H1 (cell line): ENCODE results near the gene NEDD4L. TPM values are rescaled to one million over a fixed set of nuclear protein-coding genes. Genes with fewer than 3 reads are reported as not detected.

ENCODE experiments used
- CTCF ChIA-PET: fragments of 300-600 bp; sonication (Branson Sonifier 250); formaldehyde crosslinking; loops from one replicate; lab custom pipeline; 2021; ENCODE audit not compliant: partially characterized antibody; lab: Charles Lee
- POLR2A ChIA-PET: fragments of 300-600 bp; sonication (Branson Sonifier 250); formaldehyde crosslinking; loops from one replicate; lab custom pipeline; 2021; ENCODE audit warnings: inconsistent platforms; ENCODE audit not compliant: partially characterized antibody; lab: Charles Lee
- DNase-seq, 2 experiments: peaks; one replicate each; pipeline versions ENCODE4 v3.0.0 to v3.0.0-alpha.2; 2010 to 2022; ENCODE audit warnings: low spot score in 2 of 2, low read depth in 1 of 2, mixed read lengths in 1 of 2
- FAIRE-seq: peaks from 2 replicates; lab custom pipeline; 2011; peaks lifted over from hg19 to GRCh38; lab: Jason Lieb, UNC
- H2AFZ ChIP-seq: 2 replicates; pipeline ENCODE4 v1.8.1; 2012; ENCODE audit warnings: low read length, inconsistent platforms
- H2AK5ac ChIP-seq: 2 replicates; pipeline ENCODE4 v1.6.1; 2013; ENCODE audit warnings: low read depth, low read length
- H2BK120ac ChIP-seq: replicated peaks from 2 replicates; pipeline ENCODE3; 2013; ENCODE audit warnings: low read depth, low read length, inconsistent platforms
- H2BK12ac ChIP-seq: 2 replicates; pipeline ENCODE4 v1.6.1; 2013; ENCODE audit warnings: low read depth, low read length
- H2BK15ac ChIP-seq: 2 replicates; pipeline ENCODE4 v1.6.1; 2013; ENCODE audit warnings: low read length
- H2BK20ac ChIP-seq: 2 replicates; pipeline ENCODE4 v1.6.1; 2013; ENCODE audit warnings: low read length
- H2BK5ac ChIP-seq: 2 replicates; pipeline ENCODE4 v1.6.1; 2013; ENCODE audit warnings: low read depth, low read length
- H3K14ac ChIP-seq: 2 replicates; pipeline ENCODE4 v1.6.1; 2013; ENCODE audit warnings: inconsistent platforms; ENCODE audit not compliant: insufficient read length
- H3K18ac ChIP-seq: 2 replicates; pipeline ENCODE4 v1.6.1; 2013; ENCODE audit warnings: low read length; ENCODE audit errors: extremely low read depth
- H3K23ac ChIP-seq: 2 replicates; pipeline ENCODE4 v1.6.1; 2013; ENCODE audit warnings: inconsistent platforms; ENCODE audit not compliant: insufficient read length
- H3K23me2 ChIP-seq: 2 replicates; pipeline ENCODE4 v1.6.1; 2013; ENCODE audit warnings: low read depth, low read length
- H3K27ac ChIP-seq: 2 replicates; pipeline ENCODE4 v1.6.1; 2011; ENCODE audit warnings: low read depth, low read length, inconsistent platforms
- H3K27me3 ChIP-seq, 4 experiments: replicated peaks in 1 of 4; 1 replicate in 1 of 4; 2 replicates in 3 of 4; pipeline versions ENCODE4 v1.6.1 to v1.8.1; 2011 to 2013; ENCODE audit warnings: low read length in 3 of 4, mild to moderate bottlenecking in 3 of 4, inconsistent platforms in 2 of 4, mixed read lengths in 2 of 4, moderate library complexity in 1 of 4; ENCODE audit not compliant: control insufficient read depth in 3 of 4, insufficient read depth in 3 of 4; ENCODE audit errors: extremely low read depth in 1 of 4
- H3K36me3 ChIP-seq, 4 experiments: 2 replicates each; pipeline versions ENCODE4 v1.6.1 to v1.8.1; 2011 to 2013; ENCODE audit warnings: mild to moderate bottlenecking in 4 of 4, low read length in 3 of 4, moderate library complexity in 2 of 4, control low read depth in 1 of 4, inconsistent platforms in 1 of 4; ENCODE audit not compliant: insufficient read depth in 4 of 4, control insufficient read depth in 2 of 4
- H3K4ac ChIP-seq: replicated peaks from 2 replicates; pipeline ENCODE3; 2013; ENCODE audit warnings: low read length, low read depth, mixed read lengths, inconsistent platforms; ENCODE audit not compliant: insufficient read length
- H3K4me1 ChIP-seq, 4 experiments: replicated peaks in 1 of 4; 1 replicate in 1 of 4; 2 replicates in 3 of 4; pipeline versions ENCODE4 v1.6.1 to v1.8.1; 2011 to 2013; ENCODE audit warnings: low read length in 3 of 4, inconsistent platforms in 2 of 4, mixed read lengths in 1 of 4; ENCODE audit not compliant: insufficient read depth in 4 of 4, control insufficient read depth in 3 of 4
- H3K4me2 ChIP-seq, 2 experiments: 2 replicates each; pipeline versions ENCODE4 v1.6.1 to v1.8.1; 2011 to 2013; ENCODE audit warnings: low read depth in 2 of 2, low read length in 2 of 2, control low read depth in 1 of 2, inconsistent platforms in 1 of 2, mild to moderate bottlenecking in 1 of 2; ENCODE audit not compliant: insufficient read depth in 1 of 2
- H3K4me3 ChIP-seq, 4 experiments: fragments of 200-600, 300-600 bp in 1 of 4; sonication (generic), shearing (Covaris generic), sonication (Bioruptor Twin) in 1 of 4; 2 replicates each; pipeline versions ENCODE4 v1.5.1 to v1.8.1; 2011 to 2016; ENCODE audit warnings: low read length in 4 of 4, low read depth in 3 of 4, control low read depth in 2 of 4, inconsistent platforms in 2 of 4, mild to moderate bottlenecking in 2 of 4, mixed read lengths in 1 of 4, moderate library complexity in 1 of 4; ENCODE audit not compliant: insufficient read depth in 2 of 4; ENCODE audit errors: extremely low read depth in 1 of 4
- H3K56ac ChIP-seq: replicated peaks from 2 replicates; pipeline ENCODE3; 2013; ENCODE audit warnings: low read depth, mild to moderate bottlenecking, mixed read lengths, low read length, inconsistent platforms; ENCODE audit not compliant: insufficient read length
- H3K79me1 ChIP-seq: 2 replicates; pipeline ENCODE4 v1.6.1; 2013; ENCODE audit warnings: low read depth, low read length, control low read depth
- H3K79me2 ChIP-seq, 2 experiments: 2 replicates each; pipeline versions ENCODE4 v1.6.1 to v1.8.1; 2012 to 2013; ENCODE audit warnings: low read length in 2 of 2, mild to moderate bottlenecking in 2 of 2, inconsistent platforms in 1 of 2; ENCODE audit not compliant: insufficient read depth in 2 of 2, control insufficient read depth in 1 of 2
- H3K9ac ChIP-seq, 4 experiments: replicated peaks in 1 of 4; 1 replicate in 1 of 4; 2 replicates in 3 of 4; pipeline versions ENCODE4 v1.6.1 to v1.8.1; 2011 to 2013; ENCODE audit warnings: low read depth in 3 of 4, low read length in 3 of 4, control low read depth in 2 of 4, mild to moderate bottlenecking in 2 of 4, moderate library complexity in 2 of 4, inconsistent platforms in 1 of 4; ENCODE audit errors: extremely low read depth in 1 of 4
- H3K9me3 ChIP-seq, 2 experiments: 2 replicates each; pipeline versions ENCODE4 v1.6.1 to v1.8.1; 2012 to 2013; ENCODE audit warnings: mild to moderate bottlenecking in 2 of 2, moderate library complexity in 2 of 2, control low read depth in 1 of 2, inconsistent platforms in 1 of 2, low read depth in 1 of 2, low read length in 1 of 2, mixed read lengths in 1 of 2; ENCODE audit not compliant: insufficient read depth in 2 of 2
- H4K20me1 ChIP-seq, 2 experiments: replicated peaks in 1 of 2; 2 replicates each; pipeline versions ENCODE3 to v1.8.1; 2011 to 2013; ENCODE audit warnings: inconsistent platforms in 2 of 2, low read length in 2 of 2, mild to moderate bottlenecking in 1 of 2; ENCODE audit not compliant: insufficient read depth in 2 of 2, control insufficient read depth in 1 of 2
- H4K5ac ChIP-seq: 2 replicates; pipeline ENCODE4 v1.6.1; 2013; ENCODE audit warnings: low read length, low read depth, mixed read lengths, inconsistent platforms; ENCODE audit not compliant: insufficient read length
- H4K8ac ChIP-seq: 2 replicates; pipeline ENCODE4 v1.8.0; 2013; ENCODE audit warnings: mild to moderate bottlenecking, moderate library complexity, low read length, inconsistent platforms; ENCODE audit not compliant: insufficient read depth; ENCODE audit errors: extremely low read depth
- H4K91ac ChIP-seq: replicated peaks from 2 replicates; pipeline ENCODE3; 2013; ENCODE audit warnings: low read length, mixed read lengths, inconsistent platforms; ENCODE audit not compliant: insufficient read length
- CTCF ChIP-seq, 3 experiments: IDR thresholded peaks; 1 replicate in 2 of 3; 2 replicates in 1 of 3; pipeline versions ENCODE4 v1.5.1 to v1.6.1; 2011; ENCODE audit warnings: low read length in 3 of 3, mild to moderate bottlenecking in 3 of 3, inconsistent platforms in 2 of 3, low read depth in 1 of 3, moderate library complexity in 1 of 3; ENCODE audit not compliant: insufficient read depth in 1 of 3; ENCODE audit errors: control extremely low read depth in 1 of 3
- EP300 ChIP-seq, 2 experiments: IDR thresholded peaks; 1 replicate in 1 of 2; 2 replicates in 1 of 2; pipeline ENCODE4 v1.6.1; 2011 to 2012; ENCODE audit warnings: low read depth in 2 of 2, low read length in 2 of 2, mild to moderate bottlenecking in 2 of 2, borderline replicate concordance in 1 of 2, inconsistent platforms in 1 of 2, moderate library complexity in 1 of 2
- FOSL1 ChIP-seq: IDR thresholded peaks from 2 replicates; pipeline ENCODE4 v1.6.1; 2011; ENCODE audit warnings: mild to moderate bottlenecking, low read depth, low read length, moderate library complexity; ENCODE audit not compliant: insufficient read depth
- HDAC6 ChIP-seq: IDR thresholded peaks from one replicate; pipeline ENCODE4 v1.7.1; 2012; ENCODE audit warnings: low read depth, mild to moderate bottlenecking, inconsistent platforms, low read length, moderate library complexity
- KDM4A ChIP-seq: IDR thresholded peaks from one replicate; pipeline ENCODE4 v1.7.1; 2012; ENCODE audit warnings: low read depth, mild to moderate bottlenecking, moderate library complexity, low read length, inconsistent platforms; ENCODE audit not compliant: severe bottlenecking
- POLR2AphosphoS5 ChIP-seq: IDR thresholded peaks from 2 replicates; pipeline ENCODE4 v1.6.1; 2011; ENCODE audit warnings: low read depth, low read length
- RAD21 ChIP-seq, 2 experiments: IDR thresholded peaks in 1 of 2; conservative IDR thresholded peaks in 1 of 2; 2 replicates each; pipeline ENCODE4 v1.6.1; 2011; ENCODE audit warnings: low read depth in 2 of 2, low read length in 2 of 2, improper control_type of control experiment in 1 of 2, inconsistent platforms in 1 of 2, mild to moderate bottlenecking in 1 of 2, moderate library complexity in 1 of 2
- SAP30 ChIP-seq: fragments of 300-600 bp; sonication (generic); IDR thresholded peaks from 2 replicates; pipeline ENCODE4 v1.7.1; 2012; ENCODE audit warnings: low read length, moderate library complexity, mild to moderate bottlenecking, inconsistent platforms; ENCODE audit not compliant: insufficient read depth, insufficient replicate concordance
- SP1 ChIP-seq: IDR thresholded peaks from 2 replicates; pipeline ENCODE4 v1.6.1; 2011; ENCODE audit warnings: low read depth, low read length
- TEAD4 ChIP-seq: IDR thresholded peaks from 2 replicates; pipeline ENCODE4 v1.6.1; 2012; ENCODE audit warnings: low read depth, low read length, inconsistent platforms, mixed read lengths
- WGBS, 2 experiments: shearing (Covaris generic) in 1 of 2; methylation state at CpG; one replicate each; pipeline versions ENCODE4 v1.1.6 to v1.1.7; 2013 to 2015; ENCODE audit warnings: low lambda C conversion rate in 2 of 2, mixed read lengths in 2 of 2, inconsistent platforms in 1 of 2, low coverage in 1 of 2, missing lambda C conversion rate in 1 of 2; ENCODE audit not compliant: insufficient replicate concordance in 2 of 2, insufficient coverage in 1 of 2, insufficient read length in 1 of 2; ENCODE audit errors: extremely low coverage in 1 of 2, missing lambda C conversion rate in 1 of 2; 5-methylcytosine and 5-hydroxymethylcytosine counted together
- polyA plus RNA-seq, 7 experiments: library from polyadenylated mRNA; depleted of rRNA in 3 of 7; stranded (reverse) in 5 of 7; unstranded in 2 of 7; fragments of >200 nt in 5 of 7; fragments of 200-250 nt in 2 of 7; gene quantifications; 1 replicate in 5 of 7; 2 replicates in 1 of 7; 4 replicates in 1 of 7; pipeline versions ENCODE4 v1.2.1 to v1.2.3, GENCODE V29; 2011 to 2013; ENCODE audit warnings: missing spikeins in 2 of 7, mixed read lengths in 2 of 7
- total RNA-seq: library from RNA; stranded (reverse); fragmentation: NEBNext Ultra II Directional; extraction: Animal tissue kit (Norgen Biotek cat#: 25700); gene quantifications from 2 replicates; pipeline ENCODE4 v1.2.1, GENCODE V29; 2021

Gene NEDD4L
- total and polyA plus RNA-seq, 2 of the 8 experiments (the other 6 are each of a cell fraction or from before 2014, with no cell fraction given): 37.3 to 69.8 TPM

GRCh38 chr18:58335821-58336220 is 291.8 kb downstream of the NEDD4L start:
- no peak overlapping the region for H4K5ac ChIP-seq
- H4K20me1 ChIP-seq: no peaks in the 10 kb centered on the region
- no peak overlapping the region for H2AFZ ChIP-seq
- H2BK15ac ChIP-seq: no peak overlapping the region
- H4K8ac ChIP-seq: no peak overlapping the region
- no peak overlapping the region for H3K4me3 ChIP-seq
- peaks cover 7 to 33% (median 23%) of the 10 kb centered on the region in 4 experiments for H3K4me1 ChIP-seq
- ChIA-PET CTCF (interaction anchor here (0.7 to 2.0 kb wide), 8 partner anchors 9 to 144 kb away, joined by 3 to 9 read pairs (median 4); no protein-coding TSS in a partner anchor), POLR2A (no interaction called here)
- FAIRE-seq (no peak), DNase-seq (no peak)
- H3K56ac ChIP-seq: no peak overlapping the region
- H3K27me3 ChIP-seq: no peaks in the 10 kb centered on the region
- H3K18ac ChIP-seq: no peak overlapping the region
- TF ChIP-seq EP300 (IDR thresholded peaks at IDR 0.05; ENCODE audit: borderline replicate concordance in 1 of 2, low read depth in 2 of 2, low read length in 2 of 2) (no peak), SAP30 (no peak), POLR2AphosphoS5 (no peak), RAD21 (IDR thresholded peaks at IDR 0.05 in 1 of 2, conservative IDR thresholded peaks at IDR 0.05 in 1 of 2; ENCODE audit: low read depth in 2 of 2, low read length in 2 of 2) (peak; percentile 42 to 50), TEAD4 (0 out of 2 replicates have a peak, but pooled peaks have one; percentile 22), HDAC6 (no peak), CTCF (IDR thresholded peaks at IDR 0.05; ENCODE audit: control extremely low read depth in 1 of 3, insufficient read depth in 1 of 3, low read depth in 1 of 3, low read length in 3 of 3) (peak in 2 of 3 experiments; percentile 22 to 34; a peak in 2 of 4 replicates), FOSL1 (no peak), KDM4A (no peak), SP1 (no peak)
- no peak overlapping the region for H3K9ac ChIP-seq
- H3K23me2 ChIP-seq: no peaks in the 10 kb centered on the region; the same call in 1 of the 2 replicates
- H3K79me1 ChIP-seq: no peaks in the 10 kb centered on the region
- no peak overlapping the region for H4K91ac ChIP-seq
- H2BK20ac ChIP-seq: no peak overlapping the region
- no peak overlapping the region for H2BK12ac ChIP-seq
- no peak overlapping the region for H2BK120ac ChIP-seq
- no peak overlapping the region for H3K4me2 ChIP-seq
- no peak overlapping the region for H2BK5ac ChIP-seq
- no peaks in the 10 kb centered on the region for H3K9me3 ChIP-seq
- no peaks in the 10 kb centered on the region for H3K79me2 ChIP-seq
- 94% methylated on average over 1 of the region's 1 CpG; no CpG with 5 or more reads in 1 of the 2 experiments for WGBS, 2 experiments
- H3K4ac ChIP-seq: no peak overlapping the region
- H3K27ac ChIP-seq: no peak overlapping the region
- H3K14ac ChIP-seq: no peak overlapping the region
- H3K36me3 ChIP-seq: peaks cover 0 to 18% (median 5%) of the 10 kb centered on the region in 4 experiments; a peak in 4 of 8 replicates
- no peak overlapping the region for H3K23ac ChIP-seq
- H2AK5ac ChIP-seq: no peak overlapping the region
